Measurements from ENCODE around the gene PEX6.

Gene PEX6

DNA sequence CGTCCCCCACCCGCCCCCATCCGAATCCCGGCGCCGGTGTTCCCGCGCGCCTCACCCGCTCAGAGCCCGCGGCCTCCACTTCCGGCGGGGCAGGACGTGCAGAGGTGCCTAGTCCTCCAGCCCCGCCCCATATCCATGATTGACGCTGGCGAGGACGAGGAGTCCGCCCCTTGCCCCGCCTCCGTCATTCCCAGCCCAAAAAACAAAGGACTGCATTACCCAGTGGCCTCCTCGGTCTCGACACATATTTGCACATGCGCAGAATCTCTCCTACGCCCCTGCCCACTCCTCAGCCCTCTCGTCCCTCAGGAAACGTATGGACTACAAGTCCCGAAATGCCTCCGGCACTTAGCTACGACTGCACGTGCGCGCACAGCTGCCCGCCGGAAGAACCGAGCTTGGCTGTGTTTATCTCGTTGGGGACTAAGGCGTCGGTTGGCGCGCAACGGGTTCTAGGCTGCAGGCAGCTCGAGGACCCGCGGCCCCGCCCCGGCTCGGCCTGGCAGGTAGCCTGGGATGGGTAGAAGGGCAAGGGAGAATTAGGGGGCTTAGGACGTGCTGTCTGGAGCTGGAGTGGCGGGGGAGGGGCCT lies 35.0 kb upstream of the PEX6 start, which contains the start of the genes KLHDC3 and MEA1:
Gene KLHDC3 (plus strand): TSS at position 407 of the 591 bp plus-strand sequence. CDS start 2,944 bp downstream, outside the sequence.
Gene MEA1 (minus strand): TSS at position 104 of the 591 bp plus-strand sequence. CDS start 133 bp downstream, outside the sequence.
- peak; percentile 99 for DNase-seq
- Histone ChIP-seq H3K9me3 (no peaks in the 10 kb centered on the region), H3K4me1 (no peaks in the 10 kb centered on the region), H3K36me3 (peaks cover 32% of the 10 kb centered on the region), H3K4me3 (ENCODE audit: low read depth, low read length) (peak within 1 kb of the TSS; percentile 95), H3K27me3 (no peaks in the 10 kb centered on the region)
- TF ChIP-seq, protein P1, sequence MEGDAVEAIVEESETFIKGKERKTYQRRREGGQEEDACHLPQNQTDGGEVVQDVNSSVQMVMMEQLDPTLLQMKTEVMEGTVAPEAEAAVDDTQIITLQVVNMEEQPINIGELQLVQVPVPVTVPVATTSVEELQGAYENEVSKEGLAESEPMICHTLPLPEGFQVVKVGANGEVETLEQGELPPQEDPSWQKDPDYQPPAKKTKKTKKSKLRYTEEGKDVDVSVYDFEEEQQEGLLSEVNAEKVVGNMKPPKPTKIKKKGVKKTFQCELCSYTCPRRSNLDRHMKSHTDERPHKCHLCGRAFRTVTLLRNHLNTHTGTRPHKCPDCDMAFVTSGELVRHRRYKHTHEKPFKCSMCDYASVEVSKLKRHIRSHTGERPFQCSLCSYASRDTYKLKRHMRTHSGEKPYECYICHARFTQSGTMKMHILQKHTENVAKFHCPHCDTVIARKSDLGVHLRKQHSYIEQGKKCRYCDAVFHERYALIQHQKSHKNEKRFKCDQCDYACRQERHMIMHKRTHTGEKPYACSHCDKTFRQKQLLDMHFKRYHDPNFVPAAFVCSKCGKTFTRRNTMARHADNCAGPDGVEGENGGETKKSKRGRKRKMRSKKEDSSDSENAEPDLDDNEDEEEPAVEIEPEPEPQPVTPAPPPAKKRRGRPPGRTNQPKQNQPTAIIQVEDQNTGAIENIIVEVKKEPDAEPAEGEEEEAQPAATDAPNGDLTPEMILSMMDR (IDR thresholded peaks at IDR 0.05; ENCODE audit: low read depth, low read length): no peak

DNA sequence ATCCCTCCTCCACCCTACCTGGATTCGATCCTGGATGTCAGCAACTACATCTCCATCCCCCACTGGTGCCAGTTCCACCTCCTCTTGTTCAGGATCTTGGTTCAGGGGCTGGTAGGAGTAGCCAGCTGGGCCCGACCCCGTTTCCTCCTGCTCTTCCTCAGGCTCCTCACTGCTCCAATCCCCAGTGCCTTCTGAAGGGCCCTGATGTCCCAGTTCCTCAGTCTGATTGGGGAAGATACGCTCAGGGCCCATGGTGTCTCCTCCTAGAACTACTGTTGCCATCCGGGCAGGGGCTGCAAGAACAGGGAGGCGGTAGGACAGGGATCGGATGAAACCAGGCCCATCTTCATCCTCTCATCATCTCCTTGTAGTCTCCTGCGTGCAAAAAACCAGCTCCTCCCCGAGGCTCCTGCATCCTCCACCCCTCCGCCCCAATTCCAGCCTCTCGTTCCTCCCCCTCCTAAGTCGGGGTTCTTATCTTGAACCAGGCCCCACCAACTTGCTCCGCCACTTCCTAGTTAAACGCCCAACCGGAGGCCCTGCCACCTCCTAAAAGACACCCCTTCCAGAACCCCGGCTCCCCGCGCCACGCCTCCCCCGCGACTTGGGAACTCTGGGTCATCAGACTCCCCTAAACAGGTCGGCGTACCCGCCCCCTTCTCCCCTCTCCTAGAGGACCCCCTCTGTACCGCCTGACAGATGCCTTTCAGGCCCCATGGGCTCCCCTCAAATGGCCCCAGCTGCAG lies 34.3 kb upstream of the PEX6 start:
- H3K36me3 ChIP-seq: peaks cover 36% of the 10 kb centered on the region

DNA sequence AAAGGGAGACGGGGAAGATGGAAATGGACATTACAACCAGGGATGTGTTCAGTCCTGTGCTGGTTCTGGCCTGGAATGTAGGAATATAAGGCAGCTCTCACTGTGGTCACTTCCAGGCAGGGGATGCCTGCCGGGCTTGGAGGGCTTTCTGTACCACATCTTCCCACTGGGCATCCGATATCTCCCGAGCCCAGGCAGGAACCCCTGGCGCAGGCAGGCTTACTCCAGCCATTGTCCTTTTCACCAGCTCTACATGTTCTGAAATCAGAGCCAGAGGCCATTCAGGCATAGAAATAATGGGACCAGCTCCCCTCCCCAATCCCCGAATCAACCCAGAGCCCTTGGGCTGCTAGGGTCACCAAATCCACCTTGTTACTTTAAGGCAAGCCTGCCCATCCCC lies 33.4 kb upstream of the PEX6 start:
- H3K27me3 ChIP-seq: no peaks in the 10 kb centered on the region
- TF ChIP-seq, protein P1 (IDR thresholded peaks at IDR 0.05; ENCODE audit: low read depth, low read length): no peak
- H3K4me3 ChIP-seq (ENCODE audit: low read depth, low read length): peak overlapping the region; percentile 95
- H3K36me3 ChIP-seq: peaks cover 44% of the 10 kb centered on the region
- no peaks in the 10 kb centered on the region for H3K4me1 ChIP-seq
- DNase-seq: no peak
- H3K9me3 ChIP-seq: no peaks in the 10 kb centered on the region

More for the DNA sequence above, 34.3 kb upstream of the PEX6 start:
- peak overlapping the region; percentile 95 for H3K4me3 ChIP-seq (ENCODE audit: low read depth, low read length)
- TF ChIP-seq, protein P1 (IDR thresholded peaks at IDR 0.05; ENCODE audit: low read depth, low read length): no peak
- no peaks in the 10 kb centered on the region for H3K9me3 ChIP-seq
- DNase-seq: no peak
- H3K27me3 ChIP-seq: no peaks in the 10 kb centered on the region
- H3K4me1 ChIP-seq: no peaks in the 10 kb centered on the region

DNA sequence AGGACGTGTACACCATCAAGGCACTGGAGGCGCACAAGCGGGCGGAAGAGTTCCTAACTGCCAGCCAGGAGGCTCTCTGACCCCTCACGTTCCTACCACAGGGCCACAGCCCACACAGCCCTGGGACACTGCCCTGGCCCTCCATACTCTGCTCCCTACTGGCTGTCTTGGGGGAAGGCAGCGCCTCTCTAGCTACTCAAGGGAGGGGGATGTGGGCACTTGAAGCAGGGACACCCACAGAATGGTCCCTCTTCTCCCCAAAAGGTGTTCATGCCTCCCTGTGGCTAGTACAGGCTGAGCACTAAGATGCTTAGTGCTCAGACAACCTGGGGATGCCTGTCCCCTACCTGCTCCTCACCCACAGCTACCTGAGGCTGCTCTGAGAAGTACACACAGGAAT lies 32.2 kb upstream of the PEX6 start:
- no peaks in the 10 kb centered on the region for H3K27me3 ChIP-seq
- H3K4me3 ChIP-seq (ENCODE audit: low read depth, low read length): no peak overlapping the region
- TF ChIP-seq, protein P1 (IDR thresholded peaks at IDR 0.05; ENCODE audit: low read depth, low read length): no peak
- H3K9me3 ChIP-seq: no peaks in the 10 kb centered on the region
- peaks cover 50% of the 10 kb centered on the region for H3K36me3 ChIP-seq
- no peaks in the 10 kb centered on the region for H3K4me1 ChIP-seq
- DNase-seq: no peak

DNA sequence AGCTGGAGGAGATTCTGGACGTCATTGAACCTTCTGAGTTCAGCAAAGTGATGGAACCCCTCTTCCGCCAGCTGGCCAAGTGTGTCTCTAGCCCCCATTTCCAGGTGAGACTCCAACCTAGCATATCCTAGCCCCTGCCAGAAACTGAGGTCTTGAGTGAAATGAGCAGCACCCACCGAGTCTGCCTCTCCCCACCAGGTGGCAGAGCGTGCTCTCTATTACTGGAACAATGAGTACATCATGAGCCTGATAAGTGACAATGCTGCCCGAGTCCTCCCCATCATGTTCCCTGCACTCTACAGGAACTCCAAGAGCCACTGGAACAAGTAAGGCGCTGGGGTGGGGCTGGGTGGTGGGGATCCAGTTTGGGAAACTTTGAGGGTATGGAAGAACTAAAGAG lies 30.1 kb upstream of the PEX6 start:
- Histone ChIP-seq H3K27me3 (no peaks in the 10 kb centered on the region), H3K36me3 (peaks cover 50% of the 10 kb centered on the region), H3K9me3 (no peaks in the 10 kb centered on the region), H3K4me3 (ENCODE audit: low read depth, low read length) (no peak overlapping the region), H3K4me1 (no peaks in the 10 kb centered on the region)
- DNase-seq: peak; percentile 76
- TF ChIP-seq, protein P1 (IDR thresholded peaks at IDR 0.05; ENCODE audit: low read depth, low read length): peak; percentile 71

DNA sequence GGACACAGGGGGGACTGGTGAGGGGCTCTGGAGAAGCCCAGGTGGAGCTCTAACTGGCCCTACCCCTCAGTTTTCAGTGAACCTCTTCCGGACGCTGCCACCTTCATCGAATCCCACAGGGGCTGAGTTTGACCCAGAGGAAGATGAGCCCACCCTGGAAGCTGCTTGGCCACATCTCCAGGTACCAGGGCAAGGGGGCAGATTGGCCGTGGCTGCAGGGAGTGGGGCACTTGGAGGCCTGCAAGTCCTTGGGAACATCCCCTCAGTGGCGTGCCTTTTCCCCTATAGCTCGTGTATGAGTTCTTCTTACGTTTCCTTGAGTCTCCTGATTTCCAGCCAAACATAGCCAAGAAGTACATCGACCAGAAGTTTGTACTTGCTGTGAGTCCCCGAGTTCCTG lies 28.1 kb upstream of the PEX6 start:
- no peaks in the 10 kb centered on the region for H3K4me1 ChIP-seq

More for the DNA sequence above, 28.1 kb upstream of the PEX6 start:
- no peaks in the 10 kb centered on the region for H3K9me3 ChIP-seq
- DNase-seq: no peak
- TF ChIP-seq, protein P1 (IDR thresholded peaks at IDR 0.05; ENCODE audit: low read depth, low read length): no peak
- H3K36me3 ChIP-seq: peaks cover 50% of the 10 kb centered on the region
- H3K4me3 ChIP-seq (ENCODE audit: low read depth, low read length): no peak overlapping the region
- H3K27me3 ChIP-seq: no peaks in the 10 kb centered on the region
